Fibroblast of lung (primary cell): ENCODE results near the gene NOL4L. TPM values are rescaled to one million over a fixed set of nuclear protein-coding genes. Genes with fewer than 3 reads are reported as not detected.

ENCODE experiments used
- DNase-seq, 2 donors: peaks; one replicate each; pipeline versions ENCODE4 v3.0.0 to v3.0.0-alpha.2; 2010; ENCODE audit warnings: low read depth in 2 of 2
- H2AFZ ChIP-seq: 2 replicates; pipeline ENCODE4 v1.5.1; 2012; ENCODE audit warnings: low read length, control low read depth, inconsistent platforms
- H3K27ac ChIP-seq: 2 replicates; pipeline ENCODE4 v1.5.1; 2011; ENCODE audit warnings: low read length, control low read depth; ENCODE audit not compliant: insufficient read depth
- H3K27me3 ChIP-seq: 2 replicates; pipeline ENCODE4 v1.5.1; 2011; ENCODE audit warnings: mild to moderate bottlenecking, low read length; ENCODE audit not compliant: control insufficient read depth, insufficient read depth
- H3K36me3 ChIP-seq: 2 replicates; pipeline ENCODE4 v1.5.1; 2011; ENCODE audit warnings: low read length; ENCODE audit not compliant: control insufficient read depth, insufficient read depth
- H3K4me1 ChIP-seq: 2 replicates; pipeline ENCODE4 v1.5.1; 2011; ENCODE audit warnings: low read length; ENCODE audit not compliant: control insufficient read depth, insufficient read depth; ENCODE audit errors: extremely low read depth
- H3K4me2 ChIP-seq: 2 replicates; pipeline ENCODE4 v1.5.1; 2011; ENCODE audit warnings: low read length, control low read depth; ENCODE audit not compliant: insufficient read depth; ENCODE audit errors: extremely low read depth
- H3K4me3 ChIP-seq, 4 experiments: fragments of 200-600 bp in 1 of 4; sonication (generic) in 1 of 4; replicated peaks in 1 of 4; 2 replicates each; pipeline ENCODE4 v1.5.1; 2011 to 2016; ENCODE audit warnings: low read length in 4 of 4, low read depth in 3 of 4, mild to moderate bottlenecking in 3 of 4, control low read depth in 2 of 4, inconsistent platforms in 1 of 4, mixed read lengths in 1 of 4; ENCODE audit not compliant: insufficient read depth in 1 of 4; ENCODE audit errors: control extremely low read depth in 1 of 4
- H3K79me2 ChIP-seq: 2 replicates; pipeline ENCODE4 v1.5.1; 2012; ENCODE audit warnings: mild to moderate bottlenecking, low read length, inconsistent platforms; ENCODE audit not compliant: control insufficient read depth, insufficient read depth
- H3K9ac ChIP-seq: 2 replicates; pipeline ENCODE4 v1.5.1; 2011; ENCODE audit warnings: mild to moderate bottlenecking, low read length, control low read depth; ENCODE audit not compliant: insufficient read depth
- H3K9me3 ChIP-seq: 2 replicates; pipeline ENCODE4 v1.5.1; 2012; ENCODE audit warnings: low read depth, low read length; ENCODE audit not compliant: control insufficient read depth, insufficient read depth
- H4K20me1 ChIP-seq: 2 replicates; pipeline ENCODE4 v1.5.1; 2011; ENCODE audit warnings: low read length; ENCODE audit not compliant: control insufficient read depth, insufficient read depth; ENCODE audit errors: extremely low read depth
- EZH2 ChIP-seq: IDR thresholded peaks from 2 replicates; pipeline ENCODE4 v1.5.1; 2012; ENCODE audit warnings: low read length, control low read depth, mild to moderate bottlenecking; ENCODE audit errors: missing control alignments
- polyA plus RNA-seq, 2 donors: library from polyadenylated mRNA; depleted of rRNA in 1 of 2; stranded (reverse) in 1 of 2; unstranded in 1 of 2; fragments of >200 nt; gene quantifications; 2 replicates each; pipeline ENCODE4 v1.2.1, GENCODE V29; 2011 to 2012; ENCODE audit warnings: missing spikeins in 1 of 2
- total RNA-seq: library from RNA; depleted of rRNA; stranded (reverse); fragments of >200 nt; gene quantifications from 2 replicates; pipeline ENCODE4 v1.2.1, GENCODE V29; 2014
- TF ChIP-seq, protein P1 (sequence below), 2 donors: IDR thresholded peaks in 1 of 2; conservative IDR thresholded peaks in 1 of 2; 1 replicate in 1 of 2; 2 replicates in 1 of 2; pipeline ENCODE4 v1.5.1; 2011 to 2012; ENCODE audit warnings: low read length in 2 of 2, control low read depth in 1 of 2, inconsistent platforms in 1 of 2, low read depth in 1 of 2, mild to moderate bottlenecking in 1 of 2

Gene NOL4L
- total and polyA plus RNA-seq, 2 donors (not counting 1 experiment from before 2014, with no cell fraction given), result 3.2 to 4.0 TPM

GRCh38 chr20:32631933-32632460 lies 46.9 kb upstream of the NOL4L start:
- H3K4me2 ChIP-seq, result no peak overlapping the region
- no peaks in the 10 kb centered on the region for H3K36me3 ChIP-seq
- no peak overlapping the region for H2AFZ ChIP-seq
- TF ChIP-seq, protein P1, sequence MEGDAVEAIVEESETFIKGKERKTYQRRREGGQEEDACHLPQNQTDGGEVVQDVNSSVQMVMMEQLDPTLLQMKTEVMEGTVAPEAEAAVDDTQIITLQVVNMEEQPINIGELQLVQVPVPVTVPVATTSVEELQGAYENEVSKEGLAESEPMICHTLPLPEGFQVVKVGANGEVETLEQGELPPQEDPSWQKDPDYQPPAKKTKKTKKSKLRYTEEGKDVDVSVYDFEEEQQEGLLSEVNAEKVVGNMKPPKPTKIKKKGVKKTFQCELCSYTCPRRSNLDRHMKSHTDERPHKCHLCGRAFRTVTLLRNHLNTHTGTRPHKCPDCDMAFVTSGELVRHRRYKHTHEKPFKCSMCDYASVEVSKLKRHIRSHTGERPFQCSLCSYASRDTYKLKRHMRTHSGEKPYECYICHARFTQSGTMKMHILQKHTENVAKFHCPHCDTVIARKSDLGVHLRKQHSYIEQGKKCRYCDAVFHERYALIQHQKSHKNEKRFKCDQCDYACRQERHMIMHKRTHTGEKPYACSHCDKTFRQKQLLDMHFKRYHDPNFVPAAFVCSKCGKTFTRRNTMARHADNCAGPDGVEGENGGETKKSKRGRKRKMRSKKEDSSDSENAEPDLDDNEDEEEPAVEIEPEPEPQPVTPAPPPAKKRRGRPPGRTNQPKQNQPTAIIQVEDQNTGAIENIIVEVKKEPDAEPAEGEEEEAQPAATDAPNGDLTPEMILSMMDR (conservative IDR thresholded peaks at IDR 0.05 in 1 of 2, IDR thresholded peaks at IDR 0.05 in 1 of 2; ENCODE audit: low read depth in 1 of 2, low read length in 2 of 2), result no peak
- no peak for TF ChIP-seq EZH2
- no peak overlapping the region for H3K4me3 ChIP-seq
- no peaks in the 10 kb centered on the region for H3K9me3 ChIP-seq
- no peaks in the 10 kb centered on the region for H4K20me1 ChIP-seq
- H3K27ac ChIP-seq, result no peak overlapping the region
- H3K4me1 ChIP-seq, result no peaks in the 10 kb centered on the region
- DNase-seq, result no peak
- peaks cover 2% of the 10 kb centered on the region for H3K27me3 ChIP-seq
- no peaks in the 10 kb centered on the region for H3K79me2 ChIP-seq
- H3K9ac ChIP-seq, result no peak overlapping the region

- Histone ChIP-seq H4K20me1 (no peaks in the 10 kb centered on the region), H3K4me3 (no peak overlapping the region), H3K27ac (no peak overlapping the region), H3K4me2 (no peak overlapping the region), H3K79me2 (no peaks in the 10 kb centered on the region), H3K36me3 (no peaks in the 10 kb centered on the region), H3K9ac (no peak overlapping the region), H3K27me3 (peaks cover 7% of the 10 kb centered on the region), H2AFZ (no peak overlapping the region), H3K4me1 (no peaks in the 10 kb centered on the region), H3K9me3 (no peaks in the 10 kb centered on the region)
- no peak for DNase-seq
- no peak for TF ChIP-seq EZH2
- TF ChIP-seq, protein P1 (conservative IDR thresholded peaks at IDR 0.05 in 1 of 2, IDR thresholded peaks at IDR 0.05 in 1 of 2; ENCODE audit: low read depth in 1 of 2, low read length in 2 of 2), result no peak
Observed at GRCh38 chr20:32629813-32630212, 44.7 kb upstream of the NOL4L start.

GRCh38 chr20:32628960-32629530 lies 43.9 kb upstream of the NOL4L start:
- H3K9ac ChIP-seq, result no peak overlapping the region
- H3K79me2 ChIP-seq, result no peaks in the 10 kb centered on the region
- peaks cover 7% of the 10 kb centered on the region for H3K27me3 ChIP-seq
- H2AFZ ChIP-seq, result no peak overlapping the region
- H3K4me3 ChIP-seq, result no peak overlapping the region
- DNase-seq, result no peak
- H3K9me3 ChIP-seq, result no peaks in the 10 kb centered on the region
- no peaks in the 10 kb centered on the region for H3K36me3 ChIP-seq
- no peak overlapping the region for H3K27ac ChIP-seq
- no peaks in the 10 kb centered on the region for H4K20me1 ChIP-seq
- H3K4me1 ChIP-seq, result no peaks in the 10 kb centered on the region
- no peak overlapping the region for H3K4me2 ChIP-seq
- TF ChIP-seq, protein P1 (conservative IDR thresholded peaks at IDR 0.05 in 1 of 2, IDR thresholded peaks at IDR 0.05 in 1 of 2; ENCODE audit: low read depth in 1 of 2, low read length in 2 of 2), result no peak
- TF ChIP-seq EZH2, result no peak
